T-cell (primary cell): ENCODE data around the gene BICD2. TPM values are rescaled to one million over a fixed set of nuclear protein-coding genes. Genes with fewer than 3 reads are reported as not detected.

Experiments used
- ATAC-seq, 4 experiments: fragments of 200-7000 bp in 3 of 4; fragments of 150-1000 bp in 1 of 4; cut with Tn5 transposase; replicated peaks in 1 of 4; 1 replicate in 3 of 4; 2 replicates in 1 of 4; pipeline ENCODE4 v1.10.0; 2021; ENCODE audit warnings: moderate library complexity in 3 of 4, mild to moderate bottlenecking in 2 of 4, moderate number of reproducible peaks in 1 of 4
- CTCF ChIA-PET, 2 donors: fragments of 300-600 bp; sonication (Branson Sonifier 250); formaldehyde crosslinking; loops; one replicate each; lab custom pipeline; 2022; ENCODE audit warnings: antibody characterized with exemption in 2 of 2; lab: Charles Lee
- POLR2A ChIA-PET, 2 donors: fragments of 300-600 bp; sonication (Branson Sonifier 250); formaldehyde crosslinking; loops; one replicate each; lab custom pipeline; 2022; ENCODE audit warnings: antibody characterized with exemption in 2 of 2; lab: Charles Lee
- DNase-seq, 35 experiments: peaks; one replicate each; pipeline versions ENCODE4 v3.0.0 to v3.0.0-alpha.2; 2013 to 2023
- H3K27ac ChIP-seq: one replicate; pipeline ENCODE4 v1.5.1; 2013; ENCODE audit warnings: low read length
- H3K27me3 ChIP-seq, 2 experiments: replicated peaks in 1 of 2; 1 replicate in 1 of 2; 2 replicates in 1 of 2; pipeline versions ENCODE4 v1.6.1 to v1.7.0; 2013; ENCODE audit warnings: low read length in 1 of 2, mixed read lengths in 1 of 2; ENCODE audit not compliant: control insufficient read depth in 2 of 2, insufficient read depth in 2 of 2; ENCODE audit errors: extremely low read depth in 1 of 2
- H3K36me3 ChIP-seq, 2 donors: 1 replicate in 1 of 2; 2 replicates in 1 of 2; pipeline versions ENCODE4 v1.6.1 to v1.7.0; 2013; ENCODE audit warnings: low read length in 1 of 2; ENCODE audit not compliant: control insufficient read depth in 2 of 2, insufficient read depth in 1 of 2; ENCODE audit errors: extremely low read depth in 1 of 2
- H3K4me1 ChIP-seq, 2 experiments: 1 replicate in 1 of 2; 2 replicates in 1 of 2; pipeline versions ENCODE4 v1.6.1 to v1.7.0; 2013; ENCODE audit warnings: low read length in 2 of 2, mixed read lengths in 1 of 2; ENCODE audit not compliant: insufficient read depth in 2 of 2, control insufficient read depth in 1 of 2; ENCODE audit errors: extremely low read depth in 1 of 2
- H3K4me3 ChIP-seq, 2 donors: 1 replicate in 1 of 2; 2 replicates in 1 of 2; pipeline versions ENCODE4 v1.5.1 to v1.7.0; 2013; ENCODE audit warnings: mild to moderate bottlenecking in 2 of 2, low read length in 1 of 2, moderate library complexity in 1 of 2; ENCODE audit not compliant: control insufficient read depth in 1 of 2; ENCODE audit errors: extremely low read depth in 1 of 2
- H3K9me3 ChIP-seq: 2 replicates; pipeline ENCODE4 v1.7.0; 2013
- H3K27ac Mint-ChIP-seq, 2 donors: one replicate each; pipeline ENCODE4 v1.8.0; 2020 to 2021; ENCODE audit warnings: mild to moderate bottlenecking in 2 of 2, mixed read lengths in 2 of 2
- H3K27me3 Mint-ChIP-seq, 2 donors: one replicate each; pipeline ENCODE4 v1.8.0; 2021 to 2022; ENCODE audit warnings: mixed read lengths in 2 of 2
- H3K36me3 Mint-ChIP-seq: one replicate; pipeline ENCODE4 v1.8.0; 2021; ENCODE audit warnings: mixed read lengths
- H3K4me1 Mint-ChIP-seq, 3 donors: one replicate each; pipeline ENCODE4 v1.8.0; 2020 to 2022; ENCODE audit warnings: mixed read lengths in 3 of 3, mild to moderate bottlenecking in 1 of 3
- H3K4me3 Mint-ChIP-seq, 3 donors: one replicate each; pipeline ENCODE4 v1.8.0; 2020 to 2022; ENCODE audit warnings: mild to moderate bottlenecking in 3 of 3, mixed read lengths in 3 of 3, moderate library complexity in 3 of 3
- H3K9me3 Mint-ChIP-seq, 3 donors: one replicate each; pipeline ENCODE4 v1.8.0; 2020 to 2022; ENCODE audit warnings: mixed read lengths in 3 of 3
- WGBS: methylation state at CpG from one replicate; pipeline ENCODE4 v1.1.5; 2013; ENCODE audit warnings: missing lambda C conversion rate; ENCODE audit not compliant: insufficient coverage; 5-methylcytosine and 5-hydroxymethylcytosine counted together
- total RNA-seq, 35 experiments: library from RNA in 6 of 35; stranded (reverse) in 6 of 35; fragments of 120-200 nt in 1 of 35; gene quantifications; one replicate each; pipeline versions ENCODE4 v1.2.1 to v1.2.4 and lab custom pipeline; 2013 to 2026

BICD2 gene
- total RNA-seq, 5 donors from 2014 or later (not counting 1 experiment from before 2014, with no cell fraction given) = 24.1 to 36.6 (median 30.6) TPM

DNA sequence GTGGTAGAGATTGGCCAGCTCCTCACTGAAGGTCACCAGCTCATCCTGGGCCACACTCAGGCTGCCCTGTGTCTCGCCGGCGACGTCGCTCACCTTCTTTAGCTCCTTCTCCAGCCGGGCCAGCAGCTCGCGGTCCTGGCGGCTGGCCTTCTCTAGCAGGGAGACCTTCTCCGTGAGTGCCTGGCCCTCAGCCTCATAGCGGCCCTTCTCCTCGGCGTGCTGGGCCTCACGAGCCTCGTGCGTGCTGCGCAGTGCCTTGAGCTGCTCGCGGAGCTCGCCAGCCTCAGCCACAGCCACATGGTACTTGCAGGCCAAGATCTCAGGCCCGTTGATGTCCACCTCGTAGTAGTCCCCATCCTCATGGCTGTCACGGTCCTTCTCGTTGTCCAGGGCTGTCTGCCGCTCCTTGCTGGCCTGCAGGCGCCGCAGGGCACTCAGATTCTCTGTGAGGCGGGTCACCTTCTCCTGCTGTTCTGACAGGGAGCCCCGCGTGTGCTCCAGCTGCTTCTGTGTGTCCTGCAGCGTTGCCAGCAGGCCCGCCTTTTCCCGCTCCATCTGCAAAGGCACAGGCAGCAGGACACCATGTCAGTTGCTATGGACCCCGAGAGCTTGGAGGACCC lies 45.5 kb downstream of the BICD2 start:
- Histone ChIP-seq H3K27me3 (no peaks in the 10 kb centered on the region), H3K27ac (no peak overlapping the region), H3K9me3 (no peaks in the 10 kb centered on the region), H3K36me3 (peaks cover 8 to 87% of the 10 kb centered on the region in 2 donors), H3K4me3 (no peak overlapping the region), H3K4me1 (peaks cover 0 to 5% of the 10 kb centered on the region in 2 experiments)
- H3K36me3 Mint-ChIP-seq = peaks cover 45% of the 10 kb centered on the region
- POLR2A ChIA-PET = no interaction called here
- peaks cover 3 to 11% (median 6%) of the 10 kb centered on the region in 3 donors for H3K4me1 Mint-ChIP-seq
- ATAC-seq (no peak), DNase-seq (no peak)
- no peak overlapping the region for H3K4me3 Mint-ChIP-seq
- no peaks in the 10 kb centered on the region for H3K27me3 Mint-ChIP-seq
- no peak overlapping the region for H3K27ac Mint-ChIP-seq
- H3K9me3 Mint-ChIP-seq = no peaks in the 10 kb centered on the region
- 96% methylated on average over 33 of the region's 34 CpGs for WGBS
- CTCF ChIA-PET = interaction anchor here in 1 of 2 donors (0.6 to 1.4 kb wide), 2 partner anchors 25 to 280 kb away, joined by 3 to 4 read pairs; no protein-coding TSS in a partner anchor

DNA sequence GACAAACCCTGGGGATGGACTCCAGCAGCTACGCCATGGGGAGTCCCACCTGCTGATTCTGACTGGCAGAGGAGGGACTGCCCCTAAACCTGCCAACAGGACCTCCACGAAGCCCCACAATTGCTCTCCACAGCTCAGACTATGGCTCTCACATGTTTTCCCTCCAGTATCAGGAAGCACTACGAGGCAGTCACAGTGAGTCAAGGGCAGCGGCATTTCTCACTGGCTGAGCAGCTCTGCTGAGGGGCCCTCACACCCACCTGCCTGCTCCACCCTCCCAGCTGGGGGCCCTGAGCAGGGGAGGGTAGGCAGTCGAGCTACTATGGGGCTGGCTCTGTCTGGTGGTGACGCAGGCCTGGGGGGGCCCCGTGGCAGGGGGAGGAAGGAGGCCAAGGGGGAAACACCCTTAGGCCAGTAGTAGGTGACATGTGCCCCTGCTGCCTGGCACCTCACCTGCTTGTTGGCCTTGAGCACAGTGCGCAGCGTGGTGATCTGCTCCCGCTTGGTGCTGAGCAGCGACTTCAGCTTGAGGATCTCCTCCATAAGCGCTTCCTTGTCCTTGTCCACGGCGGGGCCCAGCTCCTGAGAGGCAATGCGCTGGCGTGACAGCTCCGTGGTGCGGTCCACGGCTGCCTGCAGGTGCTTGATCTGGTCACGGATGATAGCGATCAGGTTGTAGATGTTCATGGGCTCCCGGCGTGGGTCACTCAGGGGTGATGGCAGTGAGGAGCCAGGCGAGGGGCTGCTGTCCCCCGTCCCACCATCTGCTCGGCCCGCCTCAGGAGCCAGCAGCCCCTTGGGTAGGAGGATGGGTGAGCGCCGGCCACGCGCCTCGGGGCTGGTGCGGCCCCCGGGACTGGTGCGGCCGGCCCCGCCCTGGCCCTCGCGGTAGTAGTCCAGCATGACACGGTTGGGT lies 46.3 kb downstream of the BICD2 start:
- ATAC-seq (no peak), DNase-seq (no peak)
- Mint-ChIP-seq H3K4me1 (peaks cover 3 to 11% (median 9%) of the 10 kb centered on the region in 3 donors), H3K4me3 (no peak overlapping the region), H3K27ac (no peak overlapping the region), H3K36me3 (peaks cover 50% of the 10 kb centered on the region), H3K9me3 (no peaks in the 10 kb centered on the region), H3K27me3 (no peaks in the 10 kb centered on the region)
- POLR2A ChIA-PET = no interaction called here
- WGBS = 97% methylated on average over 30 of the region's 40 CpGs
- Histone ChIP-seq H3K36me3 (peaks cover 12 to 90% of the 10 kb centered on the region in 2 donors), H3K9me3 (no peaks in the 10 kb centered on the region), H3K27me3 (no peaks in the 10 kb centered on the region), H3K4me3 (no peak overlapping the region), H3K4me1 (peaks cover 0 to 8% of the 10 kb centered on the region in 2 experiments), H3K27ac (no peak overlapping the region)
- CTCF ChIA-PET = interaction anchor here (0.6 to 1.1 kb wide), 3 partner anchors 71 to 281 kb away, joined by 3 to 4 read pairs (median 3); no protein-coding TSS in a partner anchor

DNA sequence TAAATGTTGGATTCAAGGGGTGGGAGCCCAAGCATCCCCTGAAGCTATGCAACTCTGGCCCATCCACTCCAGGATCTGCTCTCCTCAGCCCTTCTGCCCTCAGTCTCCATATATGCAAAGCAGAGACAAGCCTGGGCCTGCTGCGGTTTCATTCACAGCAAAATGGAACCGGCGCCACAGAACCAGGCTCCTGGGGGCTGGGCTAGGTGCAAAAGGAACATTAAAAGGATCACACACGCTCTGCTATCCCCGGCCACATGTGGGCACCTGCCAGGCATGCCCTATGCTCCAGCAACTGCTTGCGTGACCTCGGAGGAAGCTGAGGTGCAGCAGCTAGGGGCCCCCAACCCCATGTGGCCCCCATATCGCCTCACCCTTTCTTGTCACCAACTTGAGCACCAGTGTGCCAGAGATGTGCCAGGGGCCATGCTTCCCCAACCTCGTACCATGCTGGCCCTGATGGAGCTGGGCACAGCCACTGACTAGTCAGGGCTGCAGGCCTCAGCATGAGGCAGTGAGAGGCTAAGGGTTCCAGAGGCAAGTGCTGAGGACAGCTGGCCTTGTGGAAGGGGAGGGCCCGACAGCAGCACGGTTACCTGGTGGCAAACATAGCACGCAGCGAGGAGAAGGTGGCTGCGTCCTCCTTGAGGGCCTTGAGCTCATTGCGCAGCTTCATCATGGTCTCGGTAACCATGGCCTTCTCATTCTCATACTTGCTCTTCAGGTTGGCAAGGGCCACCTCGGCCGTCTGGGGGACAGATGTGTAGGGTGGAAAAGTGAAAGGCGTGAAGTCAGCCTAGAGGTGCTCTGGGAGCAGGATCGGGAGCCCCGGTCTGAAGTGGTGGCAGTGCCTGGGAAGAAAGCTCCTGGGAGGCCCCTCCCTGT lies 47.2 kb downstream of the BICD2 start:
- Histone ChIP-seq H3K4me3 (no peak overlapping the region), H3K36me3 (peaks cover 17 to 88% of the 10 kb centered on the region in 2 donors), H3K27ac (no peak overlapping the region), H3K4me1 (peaks cover 0 to 16% of the 10 kb centered on the region in 2 experiments), H3K27me3 (no peaks in the 10 kb centered on the region), H3K9me3 (no peaks in the 10 kb centered on the region)
- ChIA-PET CTCF (interaction anchor here (0.6 to 1.4 kb wide), 4 partner anchors 72 to 74 kb away, joined by 3 to 8 read pairs (median 4); no protein-coding TSS in a partner anchor), POLR2A (no interaction called here)
- no peaks in the 10 kb centered on the region for H3K9me3 Mint-ChIP-seq
- no peak for DNase-seq
- no peak overlapping the region for H3K4me3 Mint-ChIP-seq
- ATAC-seq = no peak
- H3K36me3 Mint-ChIP-seq = peaks cover 53% of the 10 kb centered on the region
- H3K27me3 Mint-ChIP-seq = no peaks in the 10 kb centered on the region
- WGBS = 93% methylated on average over 17 of the region's 21 CpGs
- H3K4me1 Mint-ChIP-seq = peaks cover 12 to 19% (median 16%) of the 10 kb centered on the region in 3 donors
- H3K27ac Mint-ChIP-seq = peak overlapping the region in 1 of 2 donors; percentile 48

DNA sequence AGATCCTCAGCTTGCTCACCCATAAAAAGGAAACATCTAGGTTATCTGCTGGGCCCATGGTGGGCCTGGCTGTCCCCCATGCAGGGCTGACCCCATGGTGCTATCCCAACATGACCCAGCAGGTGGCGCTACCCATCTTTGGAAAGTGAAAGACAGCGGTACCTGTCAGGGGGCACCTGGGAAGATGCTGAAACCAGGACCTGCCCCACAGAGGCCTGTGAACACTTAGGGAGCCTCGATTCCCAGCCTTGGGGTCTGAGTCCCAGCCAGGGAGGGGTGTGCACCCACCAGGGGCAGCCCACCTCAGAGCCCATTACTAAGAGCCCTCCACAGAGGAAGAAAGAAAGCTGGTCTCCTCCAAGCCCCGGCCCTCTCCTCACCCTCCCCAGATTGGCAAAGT lies 48.1 kb downstream of the BICD2 start:
- 30% methylated on average over 3 of the region's 4 CpGs for WGBS
- no peak overlapping the region for H3K27ac ChIP-seq
- ChIA-PET CTCF (interaction anchor here (0.6 to 1.4 kb wide), 3 partner anchors 73 to 75 kb away, joined by 3 to 8 read pairs (median 6); no protein-coding TSS in a partner anchor), POLR2A (no interaction called here)
- no peaks in the 10 kb centered on the region for H3K27me3 Mint-ChIP-seq
- no peak overlapping the region for H3K4me3 ChIP-seq
- no peaks in the 10 kb centered on the region for H3K27me3 ChIP-seq
- H3K4me3 Mint-ChIP-seq = no peak overlapping the region
- H3K27ac Mint-ChIP-seq = no peak overlapping the region
- H3K9me3 Mint-ChIP-seq = no peaks in the 10 kb centered on the region
- peaks cover 17 to 79% of the 10 kb centered on the region in 2 donors for H3K36me3 ChIP-seq
- DNase-seq = peak; percentile 51 to 85 (median 75)
- peaks cover 6 to 23% of the 10 kb centered on the region in 2 experiments for H3K4me1 ChIP-seq
- peaks cover 46% of the 10 kb centered on the region for H3K36me3 Mint-ChIP-seq
- peaks cover 21 to 27% (median 21%) of the 10 kb centered on the region in 3 donors for H3K4me1 Mint-ChIP-seq
- H3K9me3 ChIP-seq = no peaks in the 10 kb centered on the region
- ATAC-seq = peak; percentile 73 to 80 (median 78)

DNA sequence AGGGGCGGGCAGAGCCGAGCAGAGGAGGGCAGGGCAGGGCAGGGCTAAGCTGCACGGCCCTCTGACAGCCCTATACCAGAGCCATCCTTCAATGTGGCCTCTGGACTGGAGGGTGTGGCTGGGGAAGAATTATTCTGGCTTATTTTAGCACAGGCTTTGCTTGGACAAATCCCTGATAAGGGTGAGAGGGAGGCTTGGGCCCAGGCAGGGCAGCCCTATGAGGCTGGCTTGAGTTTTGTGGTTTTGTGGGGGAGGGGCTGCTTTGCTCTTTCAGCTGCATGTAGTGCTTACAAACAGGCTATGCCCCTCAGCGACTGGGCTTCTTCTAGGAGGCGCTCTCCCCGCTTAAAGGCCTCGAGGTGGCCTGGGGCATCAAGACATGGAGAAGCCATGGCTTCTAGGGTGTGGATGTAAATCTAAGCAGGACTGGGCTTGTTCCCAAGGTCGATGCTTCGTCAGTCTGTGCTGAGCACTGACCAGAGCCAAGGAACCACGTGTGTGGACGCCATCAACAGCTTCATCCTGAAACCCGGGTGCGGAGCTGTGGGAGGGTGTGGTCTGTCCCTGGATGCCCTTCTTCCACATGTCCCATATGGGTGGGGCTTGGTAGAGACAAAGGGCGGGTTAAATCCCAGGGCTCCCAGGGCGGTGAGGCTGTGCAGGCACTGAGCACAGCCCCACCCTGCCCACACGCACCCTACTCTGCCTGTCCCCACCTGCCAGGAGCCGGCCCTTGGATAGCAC lies 49.0 kb downstream of the BICD2 start:
- no peak overlapping the region for H3K27ac ChIP-seq
- peaks cover 30 to 32% (median 30%) of the 10 kb centered on the region in 3 donors for H3K4me1 Mint-ChIP-seq
- peaks cover 9 to 30% of the 10 kb centered on the region in 2 experiments for H3K4me1 ChIP-seq
- H3K9me3 ChIP-seq = no peaks in the 10 kb centered on the region
- H3K36me3 ChIP-seq = peaks cover 17 to 77% of the 10 kb centered on the region in 2 donors
- no peak overlapping the region for H3K4me3 Mint-ChIP-seq
- no peaks in the 10 kb centered on the region for H3K27me3 Mint-ChIP-seq
- ATAC-seq = no peak
- CTCF ChIA-PET = interaction anchor here (0.5 to 1.4 kb wide), 4 partner anchors 75 to 77 kb away, joined by 3 to 8 read pairs (median 5); no protein-coding TSS in a partner anchor
- H3K27me3 ChIP-seq = no peaks in the 10 kb centered on the region
- no peaks in the 10 kb centered on the region for H3K9me3 Mint-ChIP-seq
- 95% methylated on average over 16 of the region's 17 CpGs for WGBS
- DNase-seq = no peak
- POLR2A ChIA-PET = interaction anchor here in 1 of 2 donors (0.5 kb wide), 1 partner anchor 272 kb away, joined by 5 read pairs; no protein-coding TSS in a partner anchor
- H3K4me3 ChIP-seq = no peak overlapping the region
- no peak overlapping the region for H3K27ac Mint-ChIP-seq
- peaks cover 45% of the 10 kb centered on the region for H3K36me3 Mint-ChIP-seq
